A549 (cell line): ENCODE results near the gene CCDC142. TPM values are rescaled to one million over a fixed set of nuclear protein-coding genes. Genes with fewer than 3 reads are reported as not detected.

Experiments
- ATAC-seq, 2 experiments: fragments of 200-7000 bp in 1 of 2; fragments of >200 bp in 1 of 2; cut with Nextera tagmentation in 1 of 2; cut with Tn5 transposase in 1 of 2; 3 replicates each; pipeline versions ENCODE4 v1.8.0 to v1.9.1; 2018 to 2020; ENCODE audit warnings: mild to moderate bottlenecking in 1 of 2, moderate library complexity in 1 of 2
- CTCF ChIA-PET: fragments of 300-600 bp; sonication (Branson Sonifier 250); formaldehyde crosslinking; extraction: SDS; loops from one replicate; lab custom pipeline; 2021; ENCODE audit warnings: antibody characterized with exemption, inconsistent platforms; lab: Yijun Ruan, JAX
- POLR2A ChIA-PET: fragments of 350-600 bp; formaldehyde crosslinking; extraction: SDS; loops from one replicate; lab custom pipeline; 2021; ENCODE audit warnings: antibody characterized with exemption, inconsistent platforms; lab: Yijun Ruan, JAX
- DNase-seq, 2 experiments: peaks; one replicate each; pipeline versions ENCODE4 v3.0.0 to v3.0.0-alpha.2; 2011 to 2016; ENCODE audit warnings: low read depth in 1 of 2, low spot score in 1 of 2
- FAIRE-seq: peaks from 2 replicates; lab custom pipeline; 2011; peaks lifted over from hg19 to GRCh38; lab: Jason Lieb, UNC
- H3K27ac ChIP-seq, 2 experiments: fragments of >200 bp; sonication (Bioruptor Twin); formaldehyde crosslinking; 3 replicates each; pipeline ENCODE4 v1.5.1; 2016 to 2017
- H3K4me1 ChIP-seq: fragments of >200 bp; sonication (Bioruptor Twin); formaldehyde crosslinking; 3 replicates; pipeline ENCODE4 v1.6.1; 2016
- H3K4me2 ChIP-seq: fragments of >200 bp; sonication (Bioruptor Twin); formaldehyde crosslinking; 3 replicates; pipeline ENCODE4 v1.6.1; 2016
- H3K4me3 ChIP-seq: fragments of >200 bp; sonication (Bioruptor Twin); formaldehyde crosslinking; 3 replicates; pipeline ENCODE4 v1.5.1; 2016
- H3K9me3 ChIP-seq: fragments of >200 bp; sonication (Bioruptor Twin); formaldehyde crosslinking; 3 replicates; pipeline ENCODE4 v1.6.1; 2016
- BHLHE40 ChIP-seq: IDR thresholded peaks from 2 replicates; pipeline ENCODE4 v1.6.1; 2012; ENCODE audit warnings: low read depth, low read length, inconsistent platforms
- CBX2 ChIP-seq: fragments of 200-600 bp; sonication (generic); IDR thresholded peaks from 2 replicates; pipeline ENCODE4 v1.6.1; 2016; ENCODE audit warnings: low read depth, mild to moderate bottlenecking, borderline replicate concordance
- CEBPB ChIP-seq, 2 experiments: fragments of >200 bp in 1 of 2; sonication (Bioruptor Twin) in 1 of 2; formaldehyde crosslinking in 1 of 2; IDR thresholded peaks; 2 replicates each; pipeline ENCODE4 v1.6.1; 2012 to 2016
- CHD4 ChIP-seq: fragments of 200-600 bp; sonication (generic); IDR thresholded peaks from 2 replicates; pipeline ENCODE4 v1.6.1; 2016; ENCODE audit warnings: antibody characterized with exemption, mild to moderate bottlenecking, borderline replicate concordance
- EHF ChIP-seq: fragments of 250-450 bp; sonication (Bioruptor Pico); IDR thresholded peaks from 2 replicates; pipeline ENCODE4 v1.5.0; 2020; ENCODE audit warnings: mild to moderate bottlenecking
- EP300 ChIP-seq, 2 experiments: fragments of >200 bp; sonication (Bioruptor Twin); formaldehyde crosslinking; IDR thresholded peaks; 2 replicates in 1 of 2; 3 replicates in 1 of 2; pipeline ENCODE4 v1.6.1; 2016 to 2017
- ESRRA ChIP-seq: fragments of 150-350 bp; IDR thresholded peaks from 2 replicates; pipeline ENCODE4 v1.6.1; 2014; ENCODE audit warnings: mild to moderate bottlenecking, low read length, borderline replicate concordance
- FOSB ChIP-seq: fragments of 250-450 bp; sonication (Bioruptor Pico); IDR thresholded peaks from 2 replicates; pipeline ENCODE4 v1.5.0; 2020; ENCODE audit warnings: mild to moderate bottlenecking, moderate library complexity
- FOSL2 ChIP-seq, 2 experiments: fragments of 450-650 bp in 1 of 2; fragments of >200 bp in 1 of 2; sonication (Bioruptor Twin) in 1 of 2; formaldehyde crosslinking; IDR thresholded peaks; 2 replicates each; pipeline versions ENCODE4 v1.5.0 to v1.6.1; 2016 to 2020; ENCODE audit warnings: mild to moderate bottlenecking in 1 of 2, moderate library complexity in 1 of 2
- HDAC2 ChIP-seq: fragments of 200-600 bp; sonication (generic); IDR thresholded peaks from 2 replicates; pipeline ENCODE4 v1.6.1; 2016
- HOXB13 ChIP-seq: fragments of 250-450 bp; sonication (Bioruptor Pico); IDR thresholded peaks from 2 replicates; pipeline ENCODE4 v1.5.0; 2020; ENCODE audit warnings: low read depth, mild to moderate bottlenecking, moderate library complexity
- JUN ChIP-seq, 2 experiments: fragments of >200 bp; sonication (Bioruptor Twin); formaldehyde crosslinking; IDR thresholded peaks; 2 replicates in 1 of 2; 3 replicates in 1 of 2; pipeline ENCODE4 v1.6.1; 2016 to 2017
- KDM1A ChIP-seq: fragments of 200-600 bp; sonication (generic); IDR thresholded peaks from 2 replicates; pipeline ENCODE4 v1.6.1; 2016; ENCODE audit warnings: low read depth, mild to moderate bottlenecking
- MAZ ChIP-seq: fragments of 150-350 bp; IDR thresholded peaks from 2 replicates; pipeline ENCODE4 v1.6.1; 2014; ENCODE audit warnings: antibody characterized with exemption, low read depth, low read length, borderline replicate concordance
- MYC ChIP-seq: IDR thresholded peaks from 2 replicates; pipeline ENCODE4 v1.6.1; 2012; ENCODE audit warnings: mild to moderate bottlenecking, inconsistent platforms, low read length, improper control_type of control experiment, borderline replicate concordance
- NPAS2 ChIP-seq: fragments of 250-450 bp; sonication (Bioruptor Pico); IDR thresholded peaks from 2 replicates; pipeline ENCODE4 v1.8.0; 2022; ENCODE audit warnings: mild to moderate bottlenecking, moderate library complexity, borderline replicate concordance
- NR3C1 ChIP-seq: fragments of >200 bp; sonication (Bioruptor Twin); formaldehyde crosslinking; IDR thresholded peaks from 3 replicates; pipeline ENCODE4 v1.6.1; 2017
- PHF8 ChIP-seq: fragments of 200-600 bp; sonication (generic); IDR thresholded peaks from 2 replicates; pipeline ENCODE4 v1.6.1; 2016; ENCODE audit warnings: low read depth, mild to moderate bottlenecking, antibody characterized with exemption, moderate library complexity, borderline replicate concordance
- POLR2AphosphoS2 ChIP-seq: conservative IDR thresholded peaks from 2 replicates; pipeline ENCODE4 v1.6.1; 2012; ENCODE audit warnings: low read length, improper control_type of control experiment, inconsistent platforms
- RAD21 ChIP-seq, 2 experiments: fragments of >200 bp in 1 of 2; sonication (Bioruptor Twin) in 1 of 2; formaldehyde crosslinking in 1 of 2; IDR thresholded peaks in 1 of 2; conservative IDR thresholded peaks in 1 of 2; 2 replicates in 1 of 2; 3 replicates in 1 of 2; pipeline ENCODE4 v1.6.1; 2012 to 2018; ENCODE audit warnings: inconsistent platforms in 1 of 2
- RFX5 ChIP-seq: fragments of 450-650 bp; IDR thresholded peaks from 2 replicates; pipeline ENCODE4 v1.7.1; 2014; ENCODE audit warnings: antibody characterized with exemption, mild to moderate bottlenecking, moderate library complexity
- RNF2 ChIP-seq: fragments of 200-600 bp; sonication (generic); IDR thresholded peaks from 2 replicates; pipeline ENCODE4 v1.6.1; 2016; ENCODE audit warnings: low read depth, mild to moderate bottlenecking, antibody characterized with exemption, moderate library complexity, borderline replicate concordance
- SMC3 ChIP-seq: fragments of >200 bp; sonication (Bioruptor Twin); formaldehyde crosslinking; IDR thresholded peaks from 3 replicates; pipeline ENCODE4 v1.6.1; 2018; ENCODE audit warnings: inconsistent platforms
- TFCP2L1 ChIP-seq: fragments of 250-450 bp; sonication (Bioruptor Pico); IDR thresholded peaks from 2 replicates; pipeline ENCODE4 v1.5.0; 2021; ENCODE audit warnings: mild to moderate bottlenecking
- ZFP36 ChIP-seq: fragments of 450-650 bp; IDR thresholded peaks from 2 replicates; pipeline ENCODE4 v1.6.1; 2014; ENCODE audit warnings: borderline replicate concordance; ENCODE audit not compliant: partially characterized antibody
- WGBS: methylation state at CpG from one replicate; pipeline ENCODE4 v1.1.6; 2017; ENCODE audit errors: missing lambda C conversion rate; 5-methylcytosine and 5-hydroxymethylcytosine counted together
- polyA plus RNA-seq, 4 experiments: library from polyadenylated mRNA; depleted of rRNA in 3 of 4; stranded (reverse); fragments of >200 nt; fragmentation: RNase III in 1 of 4; extraction: RNeasy Plus Mini Kit Qiagen cat#74134 plus additional on column Dnase treatment in 1 of 4; gene quantifications; 2 replicates in 3 of 4; 3 replicates in 1 of 4; pipeline ENCODE4 v1.2.3, GENCODE V29; 2011 to 2017
- TF ChIP-seq, protein P1 (sequence below): fragments of >200 bp; sonication (Bioruptor Twin); formaldehyde crosslinking; IDR thresholded peaks from 3 replicates; pipeline ENCODE4 v1.6.1; 2016
- TF ChIP-seq, protein P2 (sequence below): fragments of >200 bp; sonication (Bioruptor Twin); formaldehyde crosslinking; IDR thresholded peaks from 2 replicates; pipeline ENCODE4 v1.6.1; 2016
- TF ChIP-seq, protein P3 (sequence below): IDR thresholded peaks from 2 replicates; pipeline ENCODE4 v1.6.1; 2012

CCDC142 gene
- polyA plus RNA-seq, 2 of the 4 experiments (the other 2 are of a cell fraction): 6.8 to 12.8 TPM

DNA sequence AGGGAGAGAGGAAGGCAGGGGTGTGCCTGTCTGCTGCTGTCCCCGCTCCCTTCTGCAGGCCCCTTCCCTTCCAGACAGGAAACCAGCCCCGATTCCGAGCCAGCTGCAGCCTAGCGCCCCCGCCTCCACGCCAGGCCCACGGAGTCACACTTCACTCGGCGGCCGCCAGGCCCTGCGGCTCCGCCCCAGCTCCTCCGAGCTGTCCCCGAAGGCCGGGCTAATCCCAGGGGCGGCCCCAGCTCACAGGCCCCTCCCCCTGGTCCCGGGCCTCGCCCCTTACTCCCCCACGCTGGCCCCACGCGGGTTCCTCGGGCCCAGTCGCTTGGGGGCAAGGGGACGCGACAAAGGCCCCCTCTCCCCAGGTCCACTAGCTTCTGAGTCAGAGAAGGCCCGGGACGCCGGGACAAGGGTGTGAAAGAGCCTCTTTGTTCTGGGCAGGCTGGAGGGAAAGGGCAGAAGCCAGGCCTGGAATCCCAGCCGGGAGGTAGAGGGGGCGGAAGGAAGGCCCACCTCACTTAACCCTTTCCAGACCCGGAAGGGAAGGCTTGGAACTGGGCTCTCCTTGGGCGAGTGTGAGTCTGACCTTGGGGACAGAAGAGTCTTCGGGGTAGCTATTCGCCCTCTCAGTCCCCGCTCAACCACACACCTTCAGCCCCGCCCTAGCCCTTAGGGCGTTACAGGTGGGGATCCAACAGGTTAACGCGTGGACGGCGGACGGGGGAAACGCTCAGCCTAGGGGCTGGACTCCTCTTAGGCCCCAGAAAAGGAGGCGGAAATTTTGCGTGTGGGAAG lies 42.2 kb downstream of the CCDC142 start (continued):
- no peak for TF ChIP-seq CHD4
- TF ChIP-seq NPAS2: no peak
- no peak for TF ChIP-seq POLR2AphosphoS2
- no peak for TF ChIP-seq FOSB (CRISPR knock-in tag)
- TF ChIP-seq EHF (CRISPR knock-in tag): no peak
- no peak for TF ChIP-seq RAD21 (conservative IDR thresholded peaks at IDR 0.05 in 1 of 2, IDR thresholded peaks at IDR 0.05 in 1 of 2)
- peak; percentile 82; the same call in 1 of the 2 replicates for TF ChIP-seq MYC
- no peak for TF ChIP-seq ZFP36
- TF ChIP-seq, protein P1, sequence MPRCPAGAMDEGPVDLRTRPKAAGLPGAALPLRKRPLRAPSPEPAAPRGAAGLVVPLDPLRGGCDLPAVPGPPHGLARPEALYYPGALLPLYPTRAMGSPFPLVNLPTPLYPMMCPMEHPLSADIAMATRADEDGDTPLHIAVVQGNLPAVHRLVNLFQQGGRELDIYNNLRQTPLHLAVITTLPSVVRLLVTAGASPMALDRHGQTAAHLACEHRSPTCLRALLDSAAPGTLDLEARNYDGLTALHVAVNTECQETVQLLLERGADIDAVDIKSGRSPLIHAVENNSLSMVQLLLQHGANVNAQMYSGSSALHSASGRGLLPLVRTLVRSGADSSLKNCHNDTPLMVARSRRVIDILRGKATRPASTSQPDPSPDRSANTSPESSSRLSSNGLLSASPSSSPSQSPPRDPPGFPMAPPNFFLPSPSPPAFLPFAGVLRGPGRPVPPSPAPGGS: peak; percentile 86
- TF ChIP-seq PHF8: peak; percentile 78; the same call in 1 of the 2 replicates
- TF ChIP-seq CBX2: no peak
- TF ChIP-seq, all 56 proteins: peak for 7

DNA sequence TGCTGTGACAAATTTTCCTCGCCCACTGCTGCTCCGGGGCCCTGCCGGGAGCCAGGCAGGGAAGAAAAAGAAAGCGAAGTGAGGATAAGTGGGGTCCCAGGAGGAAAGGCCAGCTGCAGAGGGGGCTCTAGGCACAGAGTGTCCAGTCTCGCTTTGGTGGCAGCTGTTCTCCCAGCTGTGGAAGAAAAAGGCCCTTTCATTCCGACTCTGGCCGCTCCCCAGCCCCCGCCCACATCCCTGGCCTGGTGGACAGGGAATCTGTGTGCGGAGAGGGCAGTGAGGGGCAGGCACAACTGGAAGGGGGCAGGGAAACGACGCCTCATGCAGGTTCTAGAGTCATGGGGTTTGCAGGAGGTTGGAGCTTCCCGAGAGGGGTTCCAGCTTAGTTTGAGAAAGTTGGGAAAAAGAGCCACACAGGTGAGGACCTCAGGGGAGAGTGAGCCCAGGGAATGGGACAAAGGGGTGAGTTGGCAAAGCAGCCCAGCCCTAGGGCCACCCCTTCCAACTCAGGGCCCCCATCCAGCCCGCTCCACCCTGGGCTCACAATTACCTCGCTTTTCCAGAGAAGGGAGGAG lies 42.9 kb downstream of the CCDC142 start:
- CTCF ChIA-PET: interaction anchor here (0.8 to 2.6 kb wide), 17 partner anchors 8 to 190 kb away, joined by 3 to 9 read pairs (median 4); partner anchors contain the start of genes CCDC142, TTC31 and WBP1
- Histone ChIP-seq H3K4me2 (peak overlapping the region; percentile 93), H3K9me3 (no peaks in the 10 kb centered on the region), H3K27ac (peak overlapping the region; percentile 86 to 89), H3K4me1 (peaks cover 34% of the 10 kb centered on the region), H3K4me3 (peak overlapping the region; percentile 53)
- DNase-seq (no peak), ATAC-seq (peak; percentile 37 to 61), FAIRE-seq (no peak)
- 42% methylated on average over 12 of the region's 14 CpGs for WGBS
- TF ChIP-seq, protein P1: no peak
- no peak for TF ChIP-seq BHLHE40
- no peak for TF ChIP-seq TFCP2L1
- no peak for TF ChIP-seq HOXB13 (CRISPR knock-in tag)
- POLR2A ChIA-PET: interaction anchor here (0.5 to 2.5 kb wide), 11 partner anchors 9 to 92 kb away, joined by 3 to 23 read pairs (median 5); partner anchors contain the start of genes C2orf81, CCDC142, INO80B and MRPL53

DNA sequence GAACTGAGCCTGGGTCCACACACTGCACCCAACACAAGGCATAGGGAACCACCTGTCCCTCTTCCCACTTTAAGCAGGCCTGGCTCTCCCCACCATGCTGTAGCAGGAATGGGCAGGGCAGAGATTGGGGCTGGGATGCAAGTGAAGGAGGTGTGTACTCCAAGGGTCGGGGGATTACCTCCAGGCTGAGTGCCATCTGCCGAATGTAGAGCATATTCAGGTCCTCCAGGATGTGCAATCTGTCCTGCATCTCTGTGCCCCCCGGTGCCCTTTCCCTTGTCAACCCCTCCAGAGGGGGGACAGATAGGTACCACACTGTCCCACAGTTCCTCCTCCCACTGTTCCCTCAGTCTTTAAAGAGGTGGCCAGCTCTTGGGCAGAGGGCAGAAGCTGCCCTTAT lies 43.4 kb downstream of the CCDC142 start:
- ChIA-PET CTCF (interaction anchor here (0.8 to 2.6 kb wide), 12 partner anchors 8 to 189 kb away, joined by 3 to 9 read pairs (median 5); partner anchors contain the start of gene WBP1), POLR2A (interaction anchor here (1.3 to 2.5 kb wide), 7 partner anchors 9 to 93 kb away, joined by 3 to 23 read pairs (median 9); partner anchors contain the start of genes C2orf81, INO80B, MRPL53 and WBP1)

More for the DNA sequence above, 43.4 kb downstream of the CCDC142 start:
- Histone ChIP-seq H3K27ac (peak overlapping the region; percentile 86 to 89), H3K9me3 (no peaks in the 10 kb centered on the region), H3K4me1 (peaks cover 29% of the 10 kb centered on the region), H3K4me3 (peak overlapping the region; percentile 53), H3K4me2 (peak overlapping the region; percentile 93)
- FAIRE-seq (no peak), ATAC-seq (peak; percentile 1; a peak in 1 of 6 replicates), DNase-seq (no peak)
- WGBS: 76% methylated on average over 3 of the region's 3 CpGs
- TF ChIP-seq, protein P2, sequence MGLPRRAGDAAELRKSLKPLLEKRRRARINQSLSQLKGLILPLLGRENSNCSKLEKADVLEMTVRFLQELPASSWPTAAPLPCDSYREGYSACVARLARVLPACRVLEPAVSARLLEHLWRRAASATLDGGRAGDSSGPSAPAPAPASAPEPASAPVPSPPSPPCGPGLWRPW: no peak
- TF ChIP-seq FOSL2 (IDR thresholded peaks at IDR 0.05): no peak
- TF ChIP-seq FOSL2 (CRISPR knock-in tag; IDR thresholded peaks at IDR 0.05): no peak
- no peak for TF ChIP-seq ESRRA
- no peak for TF ChIP-seq KDM1A
- no peak for TF ChIP-seq NR3C1
- no peak for TF ChIP-seq MAZ
- TF ChIP-seq SMC3: no peak
- TF ChIP-seq CEBPB (IDR thresholded peaks at IDR 0.05): no peak
- TF ChIP-seq, protein P3, sequence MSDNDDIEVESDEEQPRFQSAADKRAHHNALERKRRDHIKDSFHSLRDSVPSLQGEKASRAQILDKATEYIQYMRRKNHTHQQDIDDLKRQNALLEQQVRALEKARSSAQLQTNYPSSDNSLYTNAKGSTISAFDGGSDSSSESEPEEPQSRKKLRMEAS: no peak
- no peak for TF ChIP-seq RFX5
- no peak for TF ChIP-seq HDAC2
- no peak for TF ChIP-seq EHF (CRISPR knock-in tag)
- TF ChIP-seq JUN (IDR thresholded peaks at IDR 0.05): no peak
- no peak for TF ChIP-seq POLR2AphosphoS2
- no peak for TF ChIP-seq PHF8
- TF ChIP-seq CBX2: no peak
- TF ChIP-seq, protein P1: no peak
- TF ChIP-seq RNF2: no peak
- TF ChIP-seq EP300 (IDR thresholded peaks at IDR 0.05): no peak
